ENCODE results near the gene CPN2.

CPN2 gene

GRCh38 chr3:194350726-194351071 lies 429 bp downstream of the CPN2 start:
- no peak for DNase-seq

GRCh38 chr3:194348354-194348753 lies 2.8 kb downstream of the CPN2 start:
- no peak for DNase-seq

- no peak for DNase-seq
Observed at GRCh38 chr3:194346621-194347020, 4.5 kb downstream of the CPN2 start.

DNA sequence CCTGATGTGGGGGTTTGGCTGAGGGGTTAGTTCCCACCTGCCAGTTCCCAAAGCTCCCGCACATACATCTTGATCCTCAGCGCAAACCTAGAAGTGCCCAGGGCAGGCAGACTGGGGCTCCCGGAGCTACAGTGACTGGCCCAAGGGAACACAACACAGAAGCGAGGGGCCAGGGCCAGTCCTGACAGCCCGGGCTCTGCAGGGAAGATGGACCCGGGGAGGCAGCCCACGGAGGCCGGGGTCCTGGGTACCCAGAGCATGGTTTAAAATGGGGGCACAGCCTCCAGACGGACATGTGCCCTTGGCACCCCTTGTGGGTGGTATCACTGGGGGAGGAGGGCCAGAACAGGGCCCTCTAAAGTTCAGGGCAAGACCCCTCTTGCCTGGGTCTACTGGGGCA lies 5.1 kb downstream of the CPN2 start:
- DNase-seq, result no peak

DNA sequence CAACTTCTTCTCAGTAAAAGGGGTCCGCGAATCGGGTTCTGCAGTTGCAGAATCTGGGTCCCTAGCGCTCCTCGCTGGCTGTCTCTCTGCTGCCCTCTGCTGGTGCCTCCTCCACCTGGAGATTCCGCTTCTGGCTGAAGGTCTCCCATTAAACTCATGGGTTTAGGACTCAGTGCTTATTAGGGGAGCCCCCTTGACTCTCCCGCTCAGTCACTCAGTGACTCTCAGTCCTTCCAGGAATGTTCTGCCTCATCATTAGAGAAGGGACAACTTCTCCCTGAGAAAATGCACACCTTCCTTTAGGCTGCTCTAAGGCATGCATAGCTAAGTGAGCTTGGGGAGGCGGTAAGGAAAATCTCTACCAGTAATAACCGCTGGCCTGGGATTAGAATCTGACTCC lies 7.1 kb downstream of the CPN2 start:
- DNase-seq, result no peak

DNA sequence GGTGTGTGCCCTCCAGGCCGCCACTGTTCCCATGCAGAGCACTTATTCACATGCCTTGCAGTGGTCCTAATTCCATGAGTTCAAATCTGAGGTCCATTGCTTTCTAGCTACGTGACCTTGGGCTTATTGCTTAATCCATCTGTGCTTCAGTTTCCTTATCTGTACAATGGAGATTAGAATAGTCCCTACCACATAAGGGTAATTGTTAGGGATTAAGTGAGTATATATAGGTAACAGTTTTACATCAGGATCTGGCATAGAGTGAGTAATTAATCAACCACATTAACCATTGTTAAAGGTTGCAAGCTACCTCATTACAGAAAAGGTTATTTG lies 7.6 kb downstream of the CPN2 start:
- DNase-seq, result no peak

GRCh38 chr3:194342861-194343560 lies 8.1 kb downstream of the CPN2 start:
- no peak for DNase-seq

DNA sequence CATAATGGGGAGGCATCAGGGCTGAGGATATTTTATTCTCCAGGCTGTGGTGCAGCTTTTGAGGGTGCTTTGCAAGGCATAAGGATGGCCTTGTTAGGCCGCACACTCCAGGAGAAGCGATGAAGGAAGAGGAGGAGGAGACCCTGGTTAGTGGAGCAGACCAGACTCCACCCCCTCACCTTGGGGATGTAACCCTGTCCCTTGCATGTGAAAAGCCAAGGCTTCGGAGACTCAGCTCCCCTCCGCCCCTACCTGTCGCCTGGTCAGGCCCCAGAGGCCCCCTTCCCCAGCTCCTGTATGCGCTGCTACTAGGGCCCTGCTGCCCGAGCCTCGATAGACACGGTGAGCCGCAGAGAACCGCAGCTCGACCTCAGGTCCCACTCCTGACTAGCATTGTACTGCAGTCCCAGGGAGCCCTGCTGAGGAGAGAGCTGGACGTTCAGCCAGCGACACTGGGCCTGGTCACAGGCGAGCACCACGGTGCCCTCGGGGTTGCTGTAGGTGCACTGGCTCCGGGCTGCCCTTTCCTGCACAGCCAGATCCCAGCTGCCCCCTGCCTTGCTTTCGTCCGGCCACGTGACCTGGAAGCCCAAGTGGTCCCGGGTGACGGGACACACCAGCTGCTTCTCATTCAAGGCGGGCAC lies 10.2 kb downstream of the CPN2 start:
- DNase-seq, result no peak

DNA sequence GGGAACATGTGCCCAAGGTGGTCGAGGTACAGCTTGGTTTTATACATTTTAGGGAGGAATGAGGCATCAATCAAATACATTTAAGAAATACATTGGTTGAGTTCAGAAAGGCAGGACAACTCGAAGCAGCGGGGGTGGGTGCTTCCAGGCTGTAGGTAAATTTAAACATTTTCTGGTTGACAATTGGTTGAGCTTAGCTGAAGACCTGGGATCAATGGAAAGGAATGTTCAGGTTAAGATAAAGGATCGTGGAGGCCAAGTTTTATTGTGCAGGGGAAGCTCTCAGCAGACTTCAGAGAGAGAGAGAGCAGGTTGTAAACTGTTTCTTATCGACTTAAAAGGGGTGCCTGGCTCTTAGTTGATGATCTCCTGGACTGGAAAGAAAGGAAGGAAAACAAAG lies 11.3 kb downstream of the CPN2 start:
- no peak for DNase-seq

DNA sequence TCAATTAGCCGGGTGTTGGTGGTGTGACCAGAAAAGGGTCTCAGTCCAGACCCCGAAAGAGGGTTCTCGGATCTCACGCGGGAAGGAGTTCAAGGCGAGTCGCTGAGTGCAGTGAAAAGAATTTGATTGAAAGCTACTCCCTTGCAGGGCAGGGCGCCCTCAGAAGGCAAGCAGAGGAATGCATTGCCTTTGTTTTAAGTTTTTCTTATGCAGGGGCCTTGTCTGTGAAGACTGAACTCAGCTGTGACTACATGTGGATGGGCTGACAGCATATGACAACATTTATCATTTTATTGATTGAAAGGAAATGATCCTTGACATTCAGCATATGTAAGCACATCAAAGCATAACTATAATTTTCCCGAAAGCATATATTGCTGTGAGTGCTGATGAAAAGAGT lies 11.8 kb downstream of the CPN2 start:
- DNase-seq, result no peak

DNA sequence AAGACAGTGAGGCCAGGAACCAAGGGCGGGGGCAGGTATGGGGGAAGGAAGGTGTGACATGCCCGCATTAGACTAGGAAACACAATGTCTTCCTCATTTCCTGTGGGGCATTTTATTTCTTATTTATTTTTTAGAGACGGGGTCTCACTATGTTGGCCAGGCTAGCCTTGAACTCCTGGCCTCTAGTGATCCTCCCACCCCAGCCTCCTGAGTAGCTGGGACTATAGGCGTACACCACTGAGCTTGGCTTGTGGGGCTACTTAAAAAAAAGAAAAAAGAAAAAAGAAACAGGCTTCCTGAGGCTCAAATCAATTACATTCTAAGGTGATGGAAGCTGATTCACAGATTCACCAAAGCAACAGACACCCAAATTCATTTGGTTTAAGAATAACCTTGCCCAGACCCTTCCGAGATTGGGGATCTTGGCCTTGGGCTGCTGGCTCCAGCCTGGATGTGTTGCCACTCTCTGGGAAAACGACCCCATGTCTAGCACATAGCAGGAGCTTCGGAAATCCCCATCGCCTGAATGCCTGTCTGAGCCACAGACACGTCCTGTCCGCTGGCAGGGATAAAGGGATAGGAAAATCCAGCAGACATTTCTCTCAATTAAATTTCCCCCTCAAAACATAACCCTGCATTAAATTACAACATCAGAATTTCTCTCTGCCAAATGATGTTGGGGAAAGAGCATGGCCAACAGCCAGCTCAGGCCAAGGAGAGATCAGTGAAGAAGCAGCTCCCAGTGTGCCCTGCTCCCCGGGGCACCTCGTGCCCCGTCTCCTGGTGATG lies 13.0 kb downstream of the CPN2 start:
- no peak for DNase-seq

DNA sequence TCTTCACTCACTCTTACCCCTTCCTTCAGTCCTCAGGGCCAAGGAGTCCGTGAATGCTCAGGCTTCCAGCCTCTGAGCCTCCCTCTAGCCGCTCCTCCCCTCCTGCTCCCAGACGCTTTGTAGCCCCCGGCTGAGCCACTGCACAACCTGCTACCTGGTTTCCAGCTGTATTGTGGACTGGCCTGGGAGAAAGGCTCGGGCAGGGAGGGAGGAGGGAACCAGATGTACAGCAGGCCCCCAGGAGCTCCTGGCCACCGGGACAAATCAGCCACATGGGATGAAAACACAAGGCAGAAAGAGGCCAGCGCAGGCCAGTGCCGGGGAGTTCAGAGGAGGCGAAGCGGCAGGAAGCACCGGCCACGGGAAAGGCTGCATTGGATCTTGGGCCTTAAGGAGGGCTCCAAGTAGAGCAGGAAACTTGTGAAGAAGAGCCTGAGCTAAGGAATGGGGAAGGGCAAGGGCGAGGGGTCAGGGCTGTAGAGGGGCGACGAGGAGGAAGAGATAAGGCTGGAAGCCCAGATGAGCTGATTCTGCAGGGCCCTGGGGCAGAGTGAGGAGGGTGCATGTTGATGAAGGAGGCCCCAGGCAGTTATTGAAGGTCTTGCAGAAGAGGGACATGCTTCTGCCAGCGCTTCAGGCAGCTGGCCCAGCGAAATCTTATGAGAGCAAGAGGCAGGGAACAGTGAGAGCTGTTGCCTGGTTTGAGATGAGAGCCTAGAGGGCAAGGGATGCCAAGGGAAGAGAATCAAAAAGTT lies 14.3 kb downstream of the CPN2 start:
- no peak for DNase-seq

DNA sequence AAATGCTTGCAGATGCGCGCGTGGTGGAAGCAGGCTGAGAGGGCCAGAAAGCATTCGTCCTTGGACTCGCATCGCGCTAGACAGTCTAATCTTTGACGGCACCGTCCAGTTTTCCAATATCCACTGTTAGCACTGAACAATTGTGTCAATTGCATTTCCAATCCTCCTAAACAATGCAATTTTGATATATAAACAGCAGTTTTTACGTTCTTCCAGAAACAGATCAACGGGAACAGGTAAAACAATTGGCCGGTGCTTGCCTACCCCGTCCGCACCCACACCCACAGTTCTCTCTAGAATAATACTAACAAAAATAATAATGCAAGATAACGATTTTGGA lies 17.2 kb downstream of the CPN2 start:
- no peak for DNase-seq

GRCh38 chr3:194333212-194333980 lies 17.7 kb downstream of the CPN2 start:
- no peak for DNase-seq

DNA sequence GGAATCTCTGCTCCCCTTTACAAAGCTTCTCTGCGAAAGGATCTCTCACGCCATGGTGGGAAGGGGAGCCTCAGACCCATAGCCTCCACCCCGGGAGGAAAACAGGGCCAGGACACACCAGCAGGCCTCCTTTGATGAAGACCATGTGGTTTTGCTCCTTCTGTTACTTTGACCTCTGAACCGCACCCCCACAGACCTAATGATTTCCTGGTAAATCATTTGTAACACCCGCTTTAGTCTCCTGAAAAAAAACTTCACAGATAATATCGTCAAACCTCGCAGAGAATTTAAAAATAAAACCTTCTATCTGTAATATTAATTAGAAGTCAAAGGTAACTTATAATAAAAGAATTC lies 18.3 kb downstream of the CPN2 start:
- DNase-seq, result no peak

- DNase-seq, result no peak
Observed at GRCh38 chr3:194330579-194330978, 20.5 kb downstream of the CPN2 start.

DNA sequence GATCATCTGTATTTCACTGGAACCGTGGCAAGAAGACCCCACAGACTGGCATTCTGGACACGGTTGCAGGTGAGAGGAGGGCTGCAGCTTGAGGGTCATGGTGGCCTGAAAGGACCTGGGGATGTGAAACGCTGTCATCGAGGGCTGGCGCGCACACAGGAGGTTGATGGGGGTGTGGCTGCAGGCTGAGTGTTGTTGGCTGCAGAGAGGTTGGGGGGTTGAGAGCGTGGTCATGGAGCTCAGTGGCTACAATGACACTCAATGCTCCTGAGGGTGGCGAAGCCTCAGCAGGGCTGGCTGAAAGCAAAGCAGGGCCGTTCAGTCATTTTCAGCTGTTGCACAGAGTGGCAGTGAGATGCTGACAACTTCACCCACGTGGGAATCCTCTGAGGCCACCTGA lies 21.0 kb downstream of the CPN2 start:
- no peak for DNase-seq

GRCh38 chr3:194329583-194329965 lies 21.6 kb downstream of the CPN2 start:
- DNase-seq, result no peak

DNA sequence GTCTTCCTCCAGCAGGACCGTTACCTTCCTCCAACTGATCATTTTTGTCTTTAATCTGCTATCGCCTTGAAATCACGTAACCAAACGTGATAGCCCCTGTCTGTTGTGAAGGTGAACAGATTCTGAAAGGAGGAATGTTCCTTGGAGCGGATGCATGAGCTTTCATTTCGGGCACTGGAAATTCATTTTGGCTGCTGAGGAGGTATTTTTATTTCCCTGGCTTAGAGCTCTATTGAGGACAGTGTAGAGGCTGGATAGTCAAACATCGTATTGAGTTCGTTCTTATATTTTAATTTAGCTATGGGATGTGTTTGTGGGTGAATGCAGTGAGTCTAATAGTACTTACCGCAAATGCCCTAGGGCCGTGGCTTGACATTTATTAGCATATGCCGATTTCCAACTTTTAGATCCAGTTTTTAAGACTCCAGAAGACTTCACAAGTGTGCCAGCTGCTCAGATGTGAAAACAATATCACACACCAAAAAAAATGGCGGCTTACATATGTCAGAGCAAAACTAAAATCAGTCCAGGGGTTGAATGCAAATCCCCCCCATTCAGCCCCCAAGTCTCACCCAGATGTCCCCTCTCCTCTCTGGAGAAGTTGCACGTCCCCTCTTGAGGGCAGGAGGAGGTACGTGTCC lies 22.1 kb downstream of the CPN2 start:
- no peak for DNase-seq

- no peak for DNase-seq
Observed at GRCh38 chr3:194328053-194328657, 23.0 kb downstream of the CPN2 start.

- DNase-seq, result no peak
Observed at GRCh38 chr3:194327218-194328052, 23.7 kb downstream of the CPN2 start.

DNA sequence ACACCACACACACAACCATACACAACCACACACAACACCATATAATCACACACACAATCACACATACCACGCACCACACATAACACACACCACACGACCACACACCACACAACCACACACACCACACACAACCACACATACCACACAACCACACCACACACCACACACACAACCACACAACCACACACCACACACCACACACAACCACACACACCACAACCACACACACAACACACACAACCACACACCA lies 24.2 kb downstream of the CPN2 start:
- no peak for DNase-seq
